Esophagus muscularis mucosa (tissue), 3 donors: ENCODE results near the gene TMEM151A.

Experiments
- CTCF ChIP-seq, 3 experiments: fragments of 200-600 bp in 2 of 3; fragments of 450-650 bp in 1 of 3; sonication (generic) in 2 of 3; IDR thresholded peaks; one replicate each; pipeline ENCODE4 v1.5.1; 2017 to 2019; ENCODE audit warnings: antibody characterized with exemption in 3 of 3, mild to moderate bottlenecking in 2 of 3, moderate library complexity in 1 of 3
- POLR2A ChIP-seq: fragments of 450-650 bp; IDR thresholded peaks from one replicate; pipeline ENCODE4 v1.6.1; 2017; ENCODE audit warnings: antibody characterized with exemption, moderate library complexity, mild to moderate bottlenecking, low read depth

DNA sequence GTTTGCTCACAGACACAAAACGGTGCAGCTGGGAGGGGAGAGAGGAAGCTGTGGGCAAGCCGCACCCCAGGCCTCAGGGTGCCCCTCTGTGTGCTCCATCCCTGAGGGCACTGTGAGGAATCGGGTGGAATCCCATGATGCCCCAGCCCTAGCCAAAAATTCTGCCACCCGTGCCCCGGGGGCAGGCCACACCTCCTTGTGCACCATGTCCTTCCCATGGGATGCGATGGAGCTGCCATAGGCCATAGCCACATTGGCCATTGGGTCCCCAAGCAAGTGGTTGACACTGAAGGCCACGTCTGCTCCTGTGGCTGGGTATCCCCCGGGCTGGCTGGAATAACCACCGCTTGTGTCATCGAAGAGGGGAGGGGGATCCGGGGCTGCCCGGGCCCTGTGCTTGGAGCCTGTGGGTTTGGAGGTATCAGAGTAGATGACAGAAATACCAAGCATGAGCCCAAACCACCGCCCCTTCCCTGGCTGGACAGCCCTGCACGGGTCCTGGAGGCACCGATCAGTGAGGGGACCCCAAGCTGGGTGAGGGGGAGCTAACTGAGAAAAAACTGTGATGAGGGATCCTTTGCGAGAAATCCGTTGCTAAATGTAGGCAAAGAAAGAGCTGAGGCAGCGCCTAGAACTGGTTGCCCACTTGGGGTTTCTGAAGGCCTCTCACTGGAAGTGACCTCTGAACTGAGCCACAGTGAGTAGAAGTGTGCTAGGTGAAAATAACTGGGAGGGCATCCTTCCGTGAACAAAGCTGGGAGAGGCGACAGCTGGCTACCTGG is 3.6 kb upstream of the TMEM151A start:
- TF ChIP-seq CTCF (IDR thresholded peaks at IDR 0.05) (no peak), POLR2A (no peak)
